ENCODE measurements around the gene SLC16A11.
"Not testable (repeated sequence)": the region's sequence is repeated elsewhere in the genome, so short reads cannot be mapped to it uniquely, and the experiment has no call there.

Gene SLC16A11, protein sequence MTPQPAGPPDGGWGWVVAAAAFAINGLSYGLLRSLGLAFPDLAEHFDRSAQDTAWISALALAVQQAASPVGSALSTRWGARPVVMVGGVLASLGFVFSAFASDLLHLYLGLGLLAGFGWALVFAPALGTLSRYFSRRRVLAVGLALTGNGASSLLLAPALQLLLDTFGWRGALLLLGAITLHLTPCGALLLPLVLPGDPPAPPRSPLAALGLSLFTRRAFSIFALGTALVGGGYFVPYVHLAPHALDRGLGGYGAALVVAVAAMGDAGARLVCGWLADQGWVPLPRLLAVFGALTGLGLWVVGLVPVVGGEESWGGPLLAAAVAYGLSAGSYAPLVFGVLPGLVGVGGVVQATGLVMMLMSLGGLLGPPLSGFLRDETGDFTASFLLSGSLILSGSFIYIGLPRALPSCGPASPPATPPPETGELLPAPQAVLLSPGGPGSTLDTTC

GRCh38 chr17:7043497-7044198, at the start of gene SLC16A11:
Gene SLC16A11, minus strand, starts transcription at chr17:7044092. Its CDS starts 579 bp downstream, at chr17:7043513.
- DNase-seq = peak; percentile 80

GRCh38 chr17:7091311-7092005, 47.6 kb upstream of the SLC16A11 start:
- DNase-seq = not testable (repeated sequence)

DNA sequence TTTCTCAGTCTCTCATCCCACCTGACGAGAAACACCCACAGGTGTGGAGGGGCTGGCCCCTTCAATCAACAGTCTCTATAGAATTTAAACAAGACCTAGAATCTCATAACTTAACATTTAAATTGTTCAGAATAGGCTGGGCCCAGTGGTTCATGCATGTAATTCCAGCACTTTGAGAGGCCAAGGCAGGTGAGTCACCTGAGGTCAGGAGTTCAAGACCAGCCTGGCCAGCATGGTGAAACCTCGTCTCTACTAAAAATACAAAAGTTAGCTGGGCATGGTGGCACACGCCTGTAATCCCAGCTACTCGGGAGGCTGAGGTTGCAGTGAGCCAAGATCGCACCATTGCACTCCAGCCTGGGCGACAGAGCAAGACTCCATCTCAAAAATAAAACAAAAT, 45.7 kb upstream of the SLC16A11 start:
- not testable (repeated sequence) for DNase-seq

GRCh38 chr17:7088442-7088841, 44.5 kb upstream of the SLC16A11 start:
- not testable (repeated sequence) for DNase-seq

- DNase-seq = no peak
Measured at GRCh38 chr17:7084088-7084487, 40.2 kb upstream of the SLC16A11 start.

- DNase-seq = no peak
Measured at GRCh38 chr17:7083592-7083991, 39.7 kb upstream of the SLC16A11 start.

DNA sequence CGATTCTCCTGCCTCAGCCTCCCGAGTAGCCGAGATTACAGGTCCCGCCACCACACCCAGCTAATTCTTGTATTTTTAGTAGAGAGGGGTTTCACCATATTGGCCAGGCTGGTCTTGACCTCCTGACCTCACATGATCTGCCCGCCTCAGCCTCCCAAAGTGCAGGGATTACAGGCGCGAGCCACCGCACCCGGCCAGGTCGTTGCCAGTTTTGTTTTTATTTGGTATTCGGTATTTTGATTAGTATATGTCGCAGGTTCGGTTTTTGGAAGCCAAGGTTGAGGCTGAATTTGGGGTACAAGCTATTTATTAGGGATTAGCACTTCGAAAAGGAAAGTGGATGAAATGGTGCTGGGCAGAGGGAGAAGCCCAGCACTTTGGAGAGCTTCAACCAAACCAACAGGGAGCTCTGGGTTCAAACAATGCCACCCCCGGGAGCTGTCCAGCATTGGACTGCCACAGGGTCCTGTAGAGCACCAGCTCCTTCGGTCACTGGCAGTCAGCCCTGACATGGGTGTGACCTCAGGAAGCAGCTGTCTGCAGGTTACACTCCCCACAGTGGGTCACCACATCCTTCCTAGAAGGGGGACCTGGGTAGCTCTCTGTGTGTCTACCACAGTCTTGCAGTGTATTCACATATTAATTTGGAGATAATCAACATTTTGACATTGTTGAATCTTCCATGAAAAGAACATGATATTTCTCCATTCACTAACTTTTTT, 37.6 kb upstream of the SLC16A11 start:
- no peak for DNase-seq

DNA sequence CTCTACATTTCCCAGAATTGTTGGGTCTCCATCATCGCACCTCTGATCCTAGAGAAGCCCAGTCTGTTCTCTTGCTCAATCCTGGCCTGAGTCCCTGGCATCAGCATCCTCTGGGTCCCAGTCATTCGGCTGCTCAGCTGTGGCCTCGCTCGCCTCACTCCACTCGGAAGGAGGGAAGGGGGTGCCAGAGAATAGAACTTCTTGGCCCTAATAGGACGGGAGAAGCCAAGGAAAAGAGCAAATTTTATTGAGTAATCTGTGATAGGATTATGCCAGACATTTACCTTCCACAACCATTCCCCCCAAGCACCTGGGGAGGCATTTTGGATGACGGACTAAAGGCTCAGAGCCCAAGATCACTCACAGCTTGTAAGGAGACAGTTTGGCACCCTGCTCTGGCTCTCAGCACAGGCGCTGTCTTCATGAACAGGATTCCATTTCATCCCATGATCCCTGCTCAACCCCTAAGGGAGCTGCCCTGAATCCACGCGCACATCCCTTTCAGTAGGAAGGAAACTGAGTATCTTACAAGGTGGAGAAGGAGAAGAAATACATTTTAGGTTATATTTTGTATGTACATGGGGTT, 36.7 kb upstream of the SLC16A11 start:
- DNase-seq = no peak

DNA sequence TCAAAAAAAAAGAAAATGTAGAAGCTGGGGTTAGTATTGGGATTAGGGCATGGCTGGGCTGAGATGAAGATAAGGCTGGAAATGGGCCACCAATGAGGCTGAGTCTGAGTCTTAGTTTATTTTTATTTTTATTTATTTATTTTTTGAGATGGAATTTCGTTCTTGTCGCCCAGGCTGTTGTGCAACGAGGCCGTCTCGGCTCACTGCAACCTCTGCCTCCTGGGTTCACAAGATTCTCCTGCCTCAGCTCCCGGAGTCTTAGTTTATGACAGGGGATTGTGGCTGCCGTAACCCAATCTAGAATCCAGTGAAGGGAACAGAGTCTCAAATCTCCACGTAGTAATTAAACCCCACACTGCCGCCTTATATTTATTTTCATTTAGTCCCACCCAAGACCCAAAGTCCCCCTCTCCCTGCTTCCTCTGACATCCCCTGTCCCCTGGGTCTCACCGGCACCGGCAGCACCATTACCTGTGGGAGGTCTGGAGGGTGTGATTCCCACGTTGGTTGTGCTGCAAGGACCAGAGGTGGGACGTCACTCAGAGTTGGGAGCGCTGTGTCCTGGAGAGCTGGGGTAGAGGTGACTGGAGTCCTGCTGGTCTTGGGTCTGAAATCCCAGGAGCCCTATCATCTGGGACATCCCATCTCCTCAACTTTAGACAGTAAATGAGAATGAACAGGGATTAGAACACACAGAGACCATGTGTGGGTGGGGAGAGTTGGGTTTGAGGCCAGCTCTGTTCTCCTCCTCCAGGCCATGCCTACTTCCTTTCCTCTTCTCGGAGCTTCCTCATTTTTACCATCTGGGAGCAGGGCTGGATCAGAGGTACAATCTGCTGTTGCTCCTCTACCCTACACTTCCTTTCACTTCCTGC, 35.9 kb upstream of the SLC16A11 start, which contains the start of gene CLEC10A:
TSS of gene CLEC10A (minus strand) at position 671 of the 875 bp plus-strand sequence. CDS start 1,439 bp downstream, outside the sequence.
- no peak for DNase-seq

GRCh38 chr17:7078711-7079110, 34.8 kb upstream of the SLC16A11 start:
- no peak for DNase-seq

- DNase-seq = no peak
Measured at GRCh38 chr17:7077911-7078546, 34.1 kb upstream of the SLC16A11 start.

- no peak for DNase-seq
Measured at GRCh38 chr17:7074931-7075330, 31.0 kb upstream of the SLC16A11 start.

GRCh38 chr17:7072406-7072805, 28.5 kb upstream of the SLC16A11 start:
- no peak for DNase-seq

DNA sequence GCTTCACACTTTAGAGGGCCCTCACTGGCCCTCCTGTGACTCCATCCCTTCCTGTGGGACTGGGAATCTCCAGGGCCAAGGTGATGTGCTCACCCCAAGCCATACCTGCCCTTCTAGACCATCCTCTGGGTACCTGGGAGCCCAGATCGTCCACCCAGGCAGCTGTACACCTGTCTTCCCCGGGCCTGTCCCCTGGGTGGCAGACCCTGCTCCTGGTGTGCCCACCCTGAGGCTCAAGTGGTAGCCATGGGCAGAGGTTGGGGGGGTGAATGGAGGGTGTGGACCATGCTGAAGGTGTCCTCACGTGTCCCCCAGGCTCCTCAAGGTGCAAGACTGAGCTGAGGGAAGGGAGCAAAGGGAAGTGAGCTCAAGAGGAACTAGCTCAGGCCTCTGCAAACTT, 26.8 kb upstream of the SLC16A11 start:
- DNase-seq = no peak

GRCh38 chr17:7068268-7068667, 24.4 kb upstream of the SLC16A11 start:
- DNase-seq = no peak

DNA sequence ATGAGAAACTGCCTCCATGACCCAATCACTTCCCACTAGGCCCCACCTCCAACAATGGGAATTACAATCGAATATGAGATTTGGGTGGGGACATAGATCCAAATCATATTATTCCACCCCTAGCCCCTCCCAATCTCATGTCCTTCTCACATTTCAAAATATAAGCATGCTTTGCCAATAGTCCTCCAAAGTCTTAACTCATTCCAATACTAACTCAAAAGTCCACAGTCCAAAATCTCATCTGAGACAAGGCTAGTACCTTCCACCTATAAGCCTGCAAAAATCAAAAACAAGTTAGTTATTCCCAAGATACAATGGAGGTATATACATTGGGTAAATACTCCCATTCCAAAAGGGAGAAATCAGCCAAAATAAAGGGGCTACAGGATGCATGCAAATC, 23.3 kb upstream of the SLC16A11 start:
- no peak for DNase-seq

DNA sequence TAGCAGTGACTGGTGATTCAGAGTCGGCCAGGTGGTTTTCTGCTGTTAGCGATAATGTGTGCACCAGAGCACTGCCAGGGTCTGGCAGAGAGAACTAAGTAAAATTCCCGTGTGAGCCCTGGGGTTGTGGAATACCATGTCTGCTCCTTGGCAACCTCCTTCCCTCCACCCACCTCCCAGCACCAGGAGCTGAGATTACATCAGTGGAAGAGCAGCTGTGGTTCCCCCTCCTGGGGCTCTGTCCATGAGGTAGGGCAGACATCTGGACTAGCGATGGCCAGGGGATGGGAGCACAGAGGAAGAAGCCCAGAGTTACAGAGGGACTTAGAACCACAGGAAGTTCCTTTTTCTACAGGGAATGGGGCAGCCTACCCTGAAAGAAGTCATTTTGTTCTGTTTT, 20.4 kb upstream of the SLC16A11 start:
- no peak for DNase-seq

GRCh38 chr17:7063518-7064094, 19.7 kb upstream of the SLC16A11 start:
- DNase-seq = no peak

- no peak for DNase-seq
Measured at GRCh38 chr17:7060165-7060891, 16.4 kb upstream of the SLC16A11 start.

Data from NCI-H1092 treated with DMSO at 0.1 percent for 48 hours (cell line).